GM21576 (cell line): Measurements from ENCODE around the gene FAM9A.
"Not testable (repeated sequence)": the region's sequence is repeated elsewhere in the genome, so short reads cannot be mapped to it uniquely, and the experiment has no call there.

ENCODE experiments used
- ATAC-seq: cut with Tn5 transposase; IDR thresholded peaks from one replicate; pipeline ENCODE4 v1.9.1; 2021; ENCODE audit warnings: mild to moderate bottlenecking, moderate library complexity; ENCODE audit not compliant: unreplicated experiment

FAM9A gene

DNA sequence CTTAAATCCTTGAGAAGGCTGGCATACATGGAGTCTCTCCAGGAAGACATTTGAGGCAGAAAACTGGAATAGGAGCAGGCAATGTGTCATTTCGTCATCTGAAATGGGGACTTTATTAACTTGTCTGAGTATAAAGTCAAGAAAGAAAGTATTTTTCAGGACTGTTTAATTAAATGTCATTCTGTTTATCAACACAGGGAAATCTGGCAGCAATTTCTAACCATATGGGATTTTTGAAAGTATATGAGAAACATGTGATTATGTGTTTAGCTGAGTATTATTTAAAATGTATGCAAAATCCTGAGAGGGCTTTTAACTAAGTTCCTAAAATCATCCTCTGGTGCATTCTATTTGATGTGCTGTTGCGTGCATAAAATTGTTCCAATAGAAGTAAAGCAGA lies 3.9 kb upstream of the FAM9A start:
- ATAC-seq, result no peak

DNA sequence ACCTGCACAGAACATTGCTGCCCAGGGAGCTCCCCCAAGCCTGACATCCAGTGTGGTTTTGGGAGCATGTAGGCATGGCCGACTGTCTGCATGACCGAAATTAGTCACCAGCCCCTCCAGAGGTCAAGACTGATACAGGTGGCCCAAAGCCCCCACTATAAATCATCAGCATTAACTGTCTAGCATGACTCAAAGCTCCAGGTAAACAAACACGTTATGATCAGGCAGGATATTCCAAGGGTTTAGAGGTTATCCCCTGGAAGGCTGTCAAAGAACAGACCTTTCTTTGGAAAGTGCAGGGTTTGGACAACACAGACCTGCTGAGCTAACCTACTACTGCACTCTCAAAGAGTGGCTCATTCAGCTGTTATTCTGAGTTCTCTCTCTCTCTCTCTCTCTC lies 2.1 kb upstream of the FAM9A start:
- ATAC-seq, result no peak

DNA sequence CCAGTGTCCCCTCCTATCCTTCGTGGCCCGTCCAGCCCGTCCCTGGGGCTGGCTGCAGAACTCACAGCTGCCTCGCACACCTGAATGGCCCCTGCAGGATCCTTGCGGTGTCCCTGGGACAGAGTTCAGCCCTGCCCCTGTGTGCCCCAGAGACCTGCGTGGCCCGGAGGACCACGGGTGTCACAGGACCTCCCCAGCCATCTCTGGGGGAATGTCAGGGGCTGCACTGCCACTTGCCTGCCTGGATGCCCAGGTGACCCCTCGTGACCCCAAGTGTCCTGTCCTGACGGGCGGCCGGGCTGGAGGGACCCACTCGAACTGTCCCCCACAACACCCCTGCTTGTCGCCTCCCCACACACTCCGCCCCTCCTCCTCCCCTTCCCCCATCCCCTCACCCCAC lies 832 bp downstream of the FAM9A start:
- not testable (repeated sequence) for ATAC-seq

DNA sequence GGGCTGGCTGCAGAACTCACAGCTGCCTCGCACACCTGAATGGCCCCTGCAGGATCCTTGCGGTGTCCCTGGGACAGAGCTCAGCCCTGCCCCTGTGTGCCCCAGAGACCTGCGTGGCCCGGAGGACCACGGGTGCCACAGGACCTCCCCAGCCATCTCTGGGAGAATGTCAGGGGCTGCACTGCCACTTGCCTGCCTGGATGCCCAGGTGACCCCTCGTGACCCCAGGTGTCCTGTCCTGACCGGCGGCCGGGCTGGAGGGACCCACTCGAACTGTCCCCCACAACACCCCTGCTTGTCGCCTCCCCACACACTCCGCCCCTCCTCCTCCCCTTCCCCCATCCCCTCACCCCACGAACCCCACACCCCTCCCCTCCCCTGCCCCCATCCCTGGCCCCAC lies 1.9 kb downstream of the FAM9A start:
- not testable (repeated sequence) for ATAC-seq

DNA sequence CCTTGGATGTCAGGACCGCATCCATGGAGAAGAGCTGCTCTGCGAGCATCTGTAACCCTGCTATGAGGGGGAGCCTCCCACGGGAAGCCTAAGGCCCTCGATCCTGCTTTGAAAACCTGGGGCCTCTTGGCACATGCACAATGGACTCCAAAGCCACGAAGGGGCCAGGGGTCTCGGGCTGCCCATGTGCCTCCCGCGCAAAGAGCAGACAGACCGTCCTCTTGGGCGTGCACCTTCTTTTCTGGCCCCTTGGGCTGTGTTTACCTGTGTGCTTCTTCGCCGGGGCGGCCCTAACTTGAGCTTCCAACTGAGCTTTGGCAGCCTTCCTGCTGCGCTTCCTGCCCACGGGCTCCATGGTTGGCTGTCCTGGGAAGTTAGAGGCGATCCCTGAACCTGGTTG lies 2.5 kb downstream of the FAM9A start:
- ATAC-seq, result not testable (repeated sequence)

DNA sequence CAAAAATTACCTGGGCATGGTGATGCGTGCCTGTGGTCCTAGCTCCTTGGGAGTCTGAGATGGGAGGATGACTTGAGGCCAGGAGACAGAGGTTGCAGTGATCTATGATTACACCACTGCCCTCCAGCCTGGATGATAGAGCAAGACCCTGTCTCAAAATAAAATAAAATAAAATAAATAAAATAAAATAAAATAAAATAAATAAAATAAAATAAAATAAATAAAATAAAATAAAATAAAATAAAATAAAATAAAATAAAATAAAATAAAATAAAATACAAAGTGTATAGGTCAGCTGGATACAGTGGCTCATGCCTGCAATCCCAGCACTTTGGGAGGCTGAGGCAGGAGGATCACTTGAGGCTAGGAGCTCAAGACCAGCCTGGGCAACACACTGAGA lies 14.1 kb downstream of the FAM9A start:
- not testable (repeated sequence) for ATAC-seq

DNA sequence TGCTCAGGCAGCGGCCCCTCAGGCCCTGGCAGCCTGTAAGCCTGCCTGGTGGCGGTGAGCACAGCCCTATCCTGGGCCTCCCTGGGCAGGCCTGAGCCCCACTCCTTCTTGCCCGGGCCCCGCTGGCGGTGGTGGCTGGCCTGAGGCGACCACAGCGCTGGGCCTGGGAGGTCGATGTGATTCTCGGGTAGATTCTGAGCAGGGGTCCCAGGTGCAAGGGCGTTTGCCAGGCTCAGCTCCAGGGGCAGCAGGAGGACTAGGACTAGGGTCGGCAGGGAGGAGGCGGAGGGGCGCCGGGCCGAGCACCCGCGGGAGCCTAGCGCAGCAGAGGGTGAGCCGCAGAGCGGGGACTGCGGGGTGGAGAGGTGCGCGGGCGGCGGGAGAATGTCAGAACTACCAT lies 17.0 kb downstream of the FAM9A start:
- ATAC-seq, result no peak

DNA sequence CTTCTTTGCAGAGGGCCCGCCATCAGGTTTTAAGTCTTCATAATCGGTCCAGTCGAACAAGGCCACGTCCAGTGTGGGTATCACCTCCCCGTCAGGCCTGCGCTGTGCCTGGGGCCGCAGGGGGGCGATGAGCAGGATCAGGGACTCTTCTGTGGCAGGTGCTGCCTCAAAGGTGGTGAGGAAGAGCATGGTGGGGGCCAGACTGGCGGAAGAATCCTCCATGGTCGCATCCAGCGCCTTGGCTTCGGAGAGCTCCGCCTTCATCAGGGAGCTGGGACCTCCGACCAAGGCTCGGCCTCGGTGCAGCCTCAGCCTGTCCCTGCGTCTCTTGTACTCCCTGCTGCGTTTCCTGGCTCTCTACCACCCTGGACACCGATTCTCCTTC lies 17.5 kb downstream of the FAM9A start:
- no peak for ATAC-seq

DNA sequence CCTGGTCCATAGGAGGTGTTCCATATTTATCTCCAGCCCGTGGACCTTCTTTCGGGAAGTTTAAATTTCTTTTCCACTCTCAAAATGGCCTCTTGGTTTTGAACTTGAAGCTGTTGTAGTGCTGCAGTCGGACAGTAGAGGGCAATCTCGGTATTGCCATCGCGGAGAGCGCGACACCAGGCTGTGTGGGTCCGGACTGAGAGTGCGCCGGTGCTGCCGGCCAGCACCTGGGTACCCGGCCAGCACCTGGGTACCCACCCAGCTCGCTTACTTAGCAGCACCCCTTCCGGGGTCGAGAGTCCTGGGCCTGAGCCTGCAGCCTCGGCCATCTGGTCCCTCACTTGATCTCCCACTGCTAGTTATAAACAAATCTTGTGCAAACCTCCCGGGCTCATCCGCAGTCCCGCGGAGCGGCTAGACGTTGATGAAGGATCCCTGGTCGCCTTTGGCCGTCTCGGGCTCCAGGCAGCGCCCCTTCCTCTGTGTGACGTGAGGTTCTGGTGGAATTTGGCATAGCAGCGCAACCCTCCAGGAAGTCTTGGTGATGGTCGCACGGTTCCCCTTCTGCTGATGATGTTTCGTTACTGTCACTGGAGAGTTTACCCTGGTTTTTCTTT lies 18.0 kb downstream of the FAM9A start:
- peak; percentile 59 for ATAC-seq

DNA sequence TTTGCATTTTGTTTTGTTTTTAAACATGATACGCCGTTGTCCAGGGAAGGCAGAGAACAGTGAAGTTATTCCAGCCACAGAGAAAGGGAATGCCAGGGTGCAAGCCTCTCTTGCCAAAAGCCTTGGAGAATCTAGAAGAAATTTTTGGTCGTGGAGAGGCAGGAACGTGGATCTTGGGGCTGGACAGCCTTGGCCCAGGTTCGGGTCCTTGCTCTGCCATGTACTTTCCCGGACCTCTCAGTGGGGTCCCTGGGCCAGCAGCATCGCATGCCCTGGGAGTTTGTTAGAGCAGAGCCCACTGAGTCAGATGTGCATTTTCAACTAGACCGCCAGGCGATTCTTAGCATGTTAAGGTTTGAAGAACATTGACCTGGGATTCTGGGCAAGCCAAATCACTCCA lies 18.6 kb downstream of the FAM9A start:
- ATAC-seq, result no peak

DNA sequence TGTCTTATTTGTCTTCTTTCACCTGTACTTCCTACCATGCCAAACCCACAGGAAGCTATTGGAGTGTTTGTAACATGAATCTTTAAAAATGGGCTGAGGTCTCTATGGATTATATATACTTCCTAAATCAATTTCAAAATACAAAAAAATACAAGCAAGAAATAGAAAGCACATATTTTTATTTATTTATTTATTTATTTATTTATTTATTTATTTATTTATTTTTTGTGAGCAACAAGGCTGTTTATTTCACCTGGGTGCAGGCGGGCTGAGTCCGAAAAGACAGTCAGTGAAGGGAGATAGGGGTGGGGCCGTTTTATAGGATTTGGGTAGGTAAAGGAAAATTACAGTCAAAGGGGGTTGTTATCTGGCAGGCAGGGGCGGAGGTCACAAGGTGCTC lies 19.3 kb downstream of the FAM9A start:
- not testable (repeated sequence) for ATAC-seq

DNA sequence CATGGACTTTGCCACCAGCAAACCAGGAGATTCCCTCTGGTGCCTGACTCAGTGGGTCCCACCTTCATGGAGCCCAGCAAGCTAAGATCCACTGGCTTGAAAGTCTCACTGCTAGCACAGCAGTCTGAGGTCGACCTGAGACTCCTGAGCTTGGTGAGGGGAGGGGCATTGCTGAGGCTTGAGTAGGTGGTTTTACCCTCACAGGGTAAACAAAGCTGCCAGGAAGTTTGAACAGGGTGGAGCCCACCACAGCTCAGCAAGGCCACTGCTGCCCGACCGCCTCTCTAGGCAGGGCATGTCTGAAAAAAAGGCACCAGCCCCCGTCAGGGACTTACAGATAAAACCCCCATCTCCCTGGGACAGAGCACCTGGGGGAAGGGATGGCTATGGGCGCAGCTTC lies 28.1 kb downstream of the FAM9A start:
- ATAC-seq, result no peak

DNA sequence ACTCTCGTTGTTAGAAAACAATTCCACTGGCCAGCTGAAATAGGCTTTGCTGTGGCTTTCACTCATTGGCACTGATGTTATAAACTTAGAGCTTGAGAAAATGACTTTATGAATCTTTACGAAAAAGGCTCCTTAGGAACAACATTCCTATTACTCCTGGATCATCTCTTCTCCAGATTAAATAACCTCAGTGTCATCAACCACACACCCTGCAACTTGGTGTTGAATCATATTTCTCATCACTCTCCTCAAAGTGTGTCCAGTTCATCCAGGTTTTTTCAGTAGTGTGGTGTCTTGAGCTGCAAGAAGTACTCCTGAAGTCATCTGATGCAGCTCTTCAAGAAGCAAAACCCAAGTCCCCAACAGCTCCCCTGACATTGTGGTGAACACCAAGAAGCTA lies 41.2 kb downstream of the FAM9A start:
- no peak for ATAC-seq

DNA sequence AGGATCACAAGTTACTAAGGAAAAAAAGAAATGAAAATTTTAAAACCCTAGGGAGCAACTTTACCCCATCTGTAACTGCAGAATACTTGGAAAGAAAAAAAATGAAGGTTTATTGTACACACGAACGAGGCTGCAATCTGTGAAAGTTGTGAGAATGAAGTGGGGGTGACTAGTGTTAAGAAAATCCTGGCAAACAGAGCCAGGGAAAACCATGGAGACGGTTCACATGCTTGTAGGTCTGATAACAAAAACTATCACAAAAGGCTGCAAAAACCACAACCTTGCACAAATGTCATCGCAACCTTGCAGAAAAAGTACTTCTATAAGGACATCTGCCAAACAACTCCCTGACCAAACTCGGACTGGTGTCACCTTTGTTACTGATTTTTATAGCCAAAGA lies 42.5 kb downstream of the FAM9A start:
- ATAC-seq, result not testable (repeated sequence)

DNA sequence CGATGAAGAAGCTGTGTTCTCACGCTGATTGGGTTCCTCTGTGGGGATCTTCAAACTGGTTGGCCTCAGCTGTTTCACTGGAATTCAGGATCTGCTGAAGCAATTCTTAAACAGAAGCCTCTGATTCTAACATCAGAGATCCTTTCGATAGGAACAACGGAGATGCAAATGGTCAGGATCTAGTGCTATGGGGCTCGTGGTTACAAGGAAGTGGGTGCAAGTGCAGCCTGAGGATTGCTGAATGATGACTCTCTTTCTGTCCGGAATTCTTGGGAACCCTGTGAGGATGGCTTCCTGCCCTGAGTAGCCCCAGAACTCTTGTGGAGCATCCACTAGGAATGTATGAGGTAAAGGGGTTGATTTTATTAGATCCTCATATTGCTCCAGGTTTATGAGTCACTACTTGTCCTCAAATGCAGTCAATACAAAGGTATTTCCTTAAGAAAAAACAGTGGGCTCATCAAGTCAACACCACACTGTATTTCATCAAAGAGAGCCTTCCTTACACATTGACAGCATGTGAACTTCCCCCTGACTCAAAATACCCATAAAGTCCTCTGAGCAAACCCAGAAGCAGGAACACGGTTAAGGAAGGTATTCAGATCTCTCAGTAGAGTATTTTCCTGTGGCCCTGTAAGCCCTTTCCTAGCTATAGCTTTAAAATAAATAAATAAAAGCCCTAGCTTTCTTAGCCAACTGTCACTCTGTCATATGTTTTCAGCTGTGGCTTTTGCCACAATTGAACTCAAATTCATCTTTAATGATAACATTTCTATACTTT lies 43.4 kb downstream of the FAM9A start:
- not testable (repeated sequence) for ATAC-seq

DNA sequence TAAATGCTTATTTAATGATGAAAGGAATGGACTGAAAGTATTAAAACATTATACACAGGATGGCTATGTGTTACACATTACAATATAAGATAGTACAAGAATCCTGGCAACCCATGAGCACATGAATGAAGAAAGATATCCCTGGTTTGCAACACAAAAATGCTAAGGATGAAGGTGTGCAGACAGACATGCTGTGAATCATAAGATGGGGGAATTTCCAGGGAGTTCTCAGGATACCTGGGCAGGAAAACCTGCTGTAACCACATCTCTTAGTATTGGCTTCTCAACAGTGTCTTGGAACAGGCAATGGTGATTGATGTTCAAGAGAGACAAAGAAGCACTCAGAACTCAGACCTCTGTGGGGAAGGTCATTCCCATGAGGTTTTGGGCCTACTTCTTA lies 45.4 kb downstream of the FAM9A start:
- ATAC-seq, result no peak

DNA sequence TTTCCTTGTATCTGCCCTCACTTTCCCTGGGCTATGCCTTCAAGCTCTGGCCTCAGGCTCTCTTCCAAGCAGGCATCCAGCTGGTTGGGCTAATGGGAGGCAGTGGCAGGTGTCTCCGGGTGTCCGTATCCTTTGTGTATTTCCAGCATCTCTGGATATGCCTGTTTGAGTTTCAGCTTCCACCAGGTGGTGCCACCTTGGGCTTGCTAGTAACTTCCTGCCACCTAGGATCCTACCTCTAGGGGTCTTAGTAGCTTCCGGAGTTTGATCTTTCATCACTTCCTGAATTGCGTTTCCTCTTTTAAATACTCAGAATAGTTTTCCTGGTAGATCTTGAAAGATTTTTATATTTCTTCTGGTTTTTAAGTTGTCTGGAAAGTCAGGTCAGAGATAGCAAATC lies 46.1 kb downstream of the FAM9A start:
- ATAC-seq, result no peak

DNA sequence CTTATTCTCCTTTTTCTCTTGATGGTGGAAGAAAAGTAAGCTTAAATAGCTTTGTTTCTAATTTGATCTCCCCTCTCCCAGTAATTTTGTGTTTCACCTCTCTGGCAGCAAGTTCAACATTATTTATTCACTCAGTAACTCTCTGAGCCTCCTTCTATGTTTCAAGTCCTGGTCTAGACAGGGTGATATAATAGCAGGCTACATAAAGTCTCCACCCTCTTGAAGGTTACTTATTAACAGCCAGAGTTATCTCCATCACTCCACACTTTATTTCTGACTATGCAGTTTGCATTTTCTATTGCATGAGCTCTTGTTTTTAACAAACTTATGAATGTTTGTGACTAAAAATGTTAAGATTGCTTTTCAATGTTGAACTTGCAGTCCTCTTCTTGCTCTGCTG lies 51.5 kb downstream of the FAM9A start:
- ATAC-seq, result no peak

DNA sequence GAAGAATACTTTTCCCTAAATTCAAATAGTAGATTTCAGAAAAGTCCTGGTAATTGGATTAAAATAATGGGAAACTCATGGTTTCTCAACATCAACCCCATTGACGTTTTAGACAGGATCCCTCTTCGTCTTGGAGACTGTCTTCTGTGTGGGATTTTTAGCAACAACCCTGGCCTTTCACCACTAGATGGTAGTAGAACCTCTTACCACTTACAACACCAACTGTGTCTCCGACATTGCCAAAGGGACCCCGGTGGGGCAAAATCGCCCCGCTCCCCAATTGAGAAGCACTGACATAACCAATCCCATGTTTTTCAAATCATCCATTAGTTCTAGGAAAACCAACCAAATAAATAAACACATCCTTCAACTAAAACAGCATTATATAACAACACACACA lies 52.3 kb downstream of the FAM9A start:
- ATAC-seq, result no peak

DNA sequence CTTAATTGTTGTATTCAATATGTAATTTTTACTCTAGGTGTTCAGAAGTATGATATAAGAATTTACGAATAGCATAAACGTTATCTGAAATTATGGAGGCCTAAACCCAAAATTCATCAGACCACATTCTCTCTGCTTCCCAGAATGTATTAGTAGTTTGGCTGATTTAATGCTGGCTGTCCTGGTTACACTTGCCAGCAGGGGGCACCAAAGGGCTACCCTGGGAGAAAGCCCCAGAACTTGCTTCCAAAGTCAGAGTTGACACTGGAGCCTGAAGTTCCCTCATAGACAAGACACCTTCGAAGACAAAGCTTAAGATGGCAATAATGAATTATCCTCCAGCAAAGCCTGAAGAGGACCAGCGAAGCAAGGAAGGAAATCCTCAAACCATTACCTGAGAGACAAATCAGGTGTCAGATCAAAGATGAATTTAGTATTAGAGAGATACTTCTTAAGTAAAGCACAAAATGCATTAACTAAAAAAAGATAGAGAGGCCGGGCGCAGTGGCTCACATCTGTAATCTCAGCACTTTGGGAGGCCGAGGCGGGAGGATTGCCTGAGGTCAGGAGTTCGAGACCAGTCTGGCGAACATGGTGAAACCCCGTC lies 58.0 kb downstream of the FAM9A start:
- ATAC-seq, result peak; percentile 62

DNA sequence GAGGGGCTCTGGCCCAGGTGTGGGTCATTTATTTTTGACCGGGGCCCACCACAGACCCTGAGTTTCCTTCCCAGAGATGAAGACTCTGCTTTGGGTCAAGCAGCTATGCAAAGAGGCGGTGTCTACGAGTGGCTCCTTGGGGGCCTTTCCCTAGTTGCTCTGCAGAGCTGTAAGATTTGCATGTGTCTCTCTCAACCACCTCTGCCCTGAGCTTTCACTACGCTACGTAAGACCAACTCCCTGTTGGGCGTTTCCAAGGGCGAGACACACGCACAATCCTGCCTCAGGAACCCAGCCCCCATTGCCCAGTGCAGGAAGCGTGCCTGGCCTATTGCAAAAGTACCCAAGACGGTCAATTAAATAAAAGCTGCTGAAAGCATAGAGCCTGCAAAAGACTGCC lies 59.2 kb downstream of the FAM9A start:
- no peak for ATAC-seq
